Memory B cell (primary cell): ENCODE measurements around the gene RBM10.
A peak's percentile ranks its signal among the peaks of the same experiment; 100 is the strongest.

Experiments
- ATAC-seq: fragments of 150-1000 bp; cut with Tn5 transposase; 2 replicates; pipeline ENCODE4 v1.10.0; 2021; ENCODE audit warnings: low read depth, mild to moderate bottlenecking, moderate library complexity
- DNase-seq, 2 donors: peaks; one replicate each; pipeline ENCODE4 v3.0.0; 2022; ENCODE audit warnings: low spot score in 2 of 2
- H3K27ac Mint-ChIP-seq: one replicate; pipeline ENCODE4 v1.8.0; 2022; ENCODE audit warnings: mild to moderate bottlenecking, moderate library complexity, mixed read lengths
- H3K27me3 Mint-ChIP-seq: one replicate; pipeline ENCODE4 v1.8.0; 2022; ENCODE audit warnings: mixed read lengths
- H3K36me3 Mint-ChIP-seq: one replicate; pipeline ENCODE4 v1.8.0; 2022; ENCODE audit warnings: mild to moderate bottlenecking, mixed read lengths
- H3K4me1 Mint-ChIP-seq: one replicate; pipeline ENCODE4 v1.8.0; 2022; ENCODE audit warnings: mixed read lengths
- H3K4me3 Mint-ChIP-seq: one replicate; pipeline ENCODE4 v1.8.0; 2022; ENCODE audit warnings: mild to moderate bottlenecking, moderate library complexity, mixed read lengths
- H3K9me3 Mint-ChIP-seq: one replicate; pipeline ENCODE4 v1.8.0; 2022; ENCODE audit warnings: mixed read lengths

The RBM10 gene

GRCh38 chrX:47218280-47218919 lies 73.4 kb downstream of the RBM10 start, which contains the start of gene CDK16:
TSS of gene CDK16 (plus strand) at chrX:47218681. CDS start at chrX:47223558, 4,877 bp downstream.
- H3K4me3 Mint-ChIP-seq, result peak within 1 kb of the TSS; percentile 93
- peak; percentile 66 to 87 for DNase-seq

GRCh38 chrX:47218920-47219815 lies 74.1 kb downstream of the RBM10 start:
- DNase-seq (peak in 1 of 2 donors; percentile 32), ATAC-seq (no peak)
- H3K4me3 Mint-ChIP-seq, result peak overlapping the region; percentile 93
- H3K4me1 Mint-ChIP-seq, result peaks cover 35% of the 10 kb centered on the region
- no peaks in the 10 kb centered on the region for H3K9me3 Mint-ChIP-seq
- no peaks in the 10 kb centered on the region for H3K27me3 Mint-ChIP-seq
- peaks cover 16% of the 10 kb centered on the region for H3K36me3 Mint-ChIP-seq
- H3K27ac Mint-ChIP-seq, result peak overlapping the region; percentile 99

More at GRCh38 chrX:47218280-47218919, 73.4 kb downstream of the RBM10 start, which contains the start of gene CDK16:
- H3K36me3 Mint-ChIP-seq, result peaks cover 16% of the 10 kb centered on the region
- H3K4me1 Mint-ChIP-seq, result peaks cover 35% of the 10 kb centered on the region
- H3K9me3 Mint-ChIP-seq, result no peaks in the 10 kb centered on the region
- no peaks in the 10 kb centered on the region for H3K27me3 Mint-ChIP-seq
- H3K27ac Mint-ChIP-seq, result peak within 1 kb of the TSS; percentile 99
- ATAC-seq, result peak; percentile 50

DNA sequence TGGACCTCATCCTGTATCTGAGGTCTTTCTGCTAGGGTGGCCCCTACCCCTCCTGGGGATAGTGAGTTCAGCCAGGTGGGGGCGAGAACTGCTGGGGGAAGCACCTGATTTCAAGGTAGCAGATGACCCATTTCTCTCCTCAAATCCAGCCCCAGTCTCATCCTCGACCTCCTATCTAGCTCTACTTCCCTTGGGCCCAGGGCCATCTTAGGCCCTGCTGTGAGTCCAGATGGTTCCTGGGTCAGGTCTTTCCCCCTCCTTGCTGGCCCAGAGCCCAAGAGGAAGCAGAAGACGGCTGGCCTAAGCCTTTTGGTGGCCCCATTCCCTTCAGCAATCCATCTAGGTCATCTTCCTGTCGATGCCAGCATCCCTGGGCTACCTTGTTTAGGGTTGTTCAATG lies 76.7 kb downstream of the RBM10 start:
- peaks cover 11% of the 10 kb centered on the region for H3K36me3 Mint-ChIP-seq
- no peaks in the 10 kb centered on the region for H3K9me3 Mint-ChIP-seq
- H3K4me1 Mint-ChIP-seq, result peaks cover 28% of the 10 kb centered on the region
- H3K4me3 Mint-ChIP-seq, result no peak overlapping the region
- no peak for ATAC-seq
- no peak for DNase-seq
- H3K27ac Mint-ChIP-seq, result no peak overlapping the region
- no peaks in the 10 kb centered on the region for H3K27me3 Mint-ChIP-seq

GRCh38 chrX:47222751-47223350 lies 77.8 kb downstream of the RBM10 start:
- Mint-ChIP-seq H3K27ac (no peak overlapping the region), H3K36me3 (peaks cover 12% of the 10 kb centered on the region), H3K27me3 (no peaks in the 10 kb centered on the region), H3K4me1 (peaks cover 25% of the 10 kb centered on the region), H3K4me3 (no peak overlapping the region), H3K9me3 (no peaks in the 10 kb centered on the region)
- ATAC-seq, result no peak
- DNase-seq, result no peak

GRCh38 chrX:47223476-47224250 lies 78.6 kb downstream of the RBM10 start:
- H3K9me3 Mint-ChIP-seq, result no peaks in the 10 kb centered on the region
- H3K4me3 Mint-ChIP-seq, result no peak overlapping the region
- H3K27ac Mint-ChIP-seq, result no peak overlapping the region
- DNase-seq (no peak), ATAC-seq (no peak)
- no peaks in the 10 kb centered on the region for H3K27me3 Mint-ChIP-seq
- H3K4me1 Mint-ChIP-seq, result peaks cover 25% of the 10 kb centered on the region
- peaks cover 13% of the 10 kb centered on the region for H3K36me3 Mint-ChIP-seq

GRCh38 chrX:47224266-47224895 lies 79.4 kb downstream of the RBM10 start:
- Mint-ChIP-seq H3K4me3 (no peak overlapping the region), H3K27me3 (no peaks in the 10 kb centered on the region), H3K27ac (no peak overlapping the region), H3K4me1 (peaks cover 21% of the 10 kb centered on the region), H3K9me3 (no peaks in the 10 kb centered on the region), H3K36me3 (peaks cover 16% of the 10 kb centered on the region)
- ATAC-seq, result no peak
- DNase-seq, result no peak

GRCh38 chrX:47224896-47225290 lies 79.9 kb downstream of the RBM10 start:
- no peak for ATAC-seq

GRCh38 chrX:47226071-47226470 lies 81.0 kb downstream of the RBM10 start:
- Mint-ChIP-seq H3K4me3 (no peak overlapping the region), H3K27me3 (no peaks in the 10 kb centered on the region), H3K36me3 (peaks cover 21% of the 10 kb centered on the region), H3K9me3 (no peaks in the 10 kb centered on the region), H3K4me1 (peaks cover 5% of the 10 kb centered on the region), H3K27ac (no peak overlapping the region)
- DNase-seq (no peak), ATAC-seq (no peak)

More at GRCh38 chrX:47224896-47225290, 79.9 kb downstream of the RBM10 start:
- H3K4me1 Mint-ChIP-seq, result peaks cover 16% of the 10 kb centered on the region
- H3K36me3 Mint-ChIP-seq, result peaks cover 17% of the 10 kb centered on the region
- no peaks in the 10 kb centered on the region for H3K9me3 Mint-ChIP-seq
- no peak overlapping the region for H3K27ac Mint-ChIP-seq
- DNase-seq, result no peak
- no peak overlapping the region for H3K4me3 Mint-ChIP-seq
- no peaks in the 10 kb centered on the region for H3K27me3 Mint-ChIP-seq

- no peak for ATAC-seq
- Mint-ChIP-seq H3K27me3 (no peaks in the 10 kb centered on the region), H3K4me1 (peaks cover 5% of the 10 kb centered on the region), H3K27ac (no peak overlapping the region), H3K9me3 (no peaks in the 10 kb centered on the region), H3K36me3 (peaks cover 21% of the 10 kb centered on the region), H3K4me3 (no peak overlapping the region)
- no peak for DNase-seq
Measured at GRCh38 chrX:47226531-47227333, 81.7 kb downstream of the RBM10 start.

- no peak for DNase-seq
- Mint-ChIP-seq H3K4me1 (peaks cover under 1% of the 10 kb centered on the region), H3K27me3 (no peaks in the 10 kb centered on the region), H3K9me3 (no peaks in the 10 kb centered on the region), H3K27ac (no peak overlapping the region), H3K4me3 (no peak overlapping the region), H3K36me3 (peaks cover 19% of the 10 kb centered on the region)
- ATAC-seq, result no peak
Measured at GRCh38 chrX:47227334-47227583, 82.2 kb downstream of the RBM10 start.

DNA sequence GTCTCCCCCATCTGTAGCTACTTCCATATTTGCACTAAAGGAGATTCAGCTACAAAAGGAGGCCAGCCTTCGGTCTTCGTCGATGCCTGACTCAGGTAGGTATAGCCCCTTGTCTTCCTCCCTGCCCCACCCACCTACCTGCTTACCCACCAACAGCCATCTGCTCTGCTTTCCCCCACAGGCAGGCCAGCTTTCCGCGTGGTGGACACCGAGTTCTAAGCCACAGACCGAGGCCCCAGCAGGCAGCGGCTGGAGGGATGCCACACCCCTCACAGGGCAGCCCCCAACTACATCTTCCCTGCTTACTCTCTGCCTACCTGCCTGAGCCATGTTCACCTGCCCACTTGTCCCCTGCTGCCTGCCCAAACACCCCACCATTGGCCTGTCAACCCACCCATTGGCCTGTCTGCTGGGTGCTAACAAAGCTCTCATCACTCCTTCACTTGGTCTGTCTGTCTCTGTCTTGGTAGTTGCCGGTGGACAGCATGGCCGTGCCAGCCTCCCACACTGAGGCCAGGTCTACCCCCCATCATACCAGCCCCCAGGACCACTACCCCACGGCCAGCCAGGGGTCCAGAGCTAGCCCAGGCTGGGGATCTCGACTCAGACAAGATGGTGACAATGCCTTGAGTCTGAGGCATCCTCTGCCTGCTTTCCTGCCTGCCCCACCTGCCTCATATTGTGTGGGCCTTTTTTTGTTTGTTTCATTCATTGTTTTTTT lies 83.7 kb downstream of the RBM10 start:
- H3K27ac Mint-ChIP-seq, result no peak overlapping the region
- H3K9me3 Mint-ChIP-seq, result no peaks in the 10 kb centered on the region
- H3K4me1 Mint-ChIP-seq, result no peaks in the 10 kb centered on the region
- H3K4me3 Mint-ChIP-seq, result no peak overlapping the region
- ATAC-seq (no peak), DNase-seq (no peak)
- H3K36me3 Mint-ChIP-seq, result peaks cover 17% of the 10 kb centered on the region
- no peaks in the 10 kb centered on the region for H3K27me3 Mint-ChIP-seq

DNA sequence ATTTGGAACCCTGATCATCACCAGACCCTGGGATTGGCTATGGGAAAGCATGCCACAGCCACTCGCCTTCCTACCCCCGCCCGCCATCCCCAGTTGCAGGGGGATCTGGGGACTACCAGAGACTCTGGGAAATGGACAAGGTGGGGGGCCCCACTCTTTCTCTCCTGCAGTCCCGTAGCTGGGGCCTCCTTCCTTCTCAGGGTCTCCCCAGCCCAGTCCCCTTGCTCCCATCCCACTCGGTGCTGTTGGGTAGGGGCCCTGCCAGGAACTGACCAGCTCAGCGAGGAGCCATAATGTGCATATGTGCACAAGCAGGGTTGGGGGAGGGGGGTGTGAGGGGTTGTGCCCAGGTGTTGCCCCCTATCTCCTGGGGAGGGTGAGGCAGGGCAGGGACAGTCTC lies 84.4 kb downstream of the RBM10 start:
- peaks cover 15% of the 10 kb centered on the region for H3K36me3 Mint-ChIP-seq
- H3K9me3 Mint-ChIP-seq, result no peaks in the 10 kb centered on the region
- H3K27ac Mint-ChIP-seq, result no peak overlapping the region
- no peak for DNase-seq
- ATAC-seq, result no peak
- H3K4me1 Mint-ChIP-seq, result no peaks in the 10 kb centered on the region
- H3K27me3 Mint-ChIP-seq, result no peaks in the 10 kb centered on the region
- no peak overlapping the region for H3K4me3 Mint-ChIP-seq
